Liver (tissue), 9 donors: Measurements from ENCODE around the gene OR6C1. TPM values are rescaled to one million over a fixed set of nuclear protein-coding genes. Genes with fewer than 3 reads are reported as not detected.
"Not testable (repeated sequence)": the region's sequence is repeated elsewhere in the genome, so short reads cannot be mapped to it uniquely, and the experiment has no call there.

ENCODE experiments used
- DNase-seq: peaks from one replicate; pipeline ENCODE4 v3.0.0-alpha.2; 2017; ENCODE audit warnings: low spot score
- H3K27ac ChIP-seq, 2 donors: one replicate each; pipeline ENCODE4 v1.7.0; 2013; ENCODE audit warnings: inconsistent platforms in 2 of 2, low read length in 2 of 2, control low read depth in 1 of 2, low read depth in 1 of 2, mild to moderate bottlenecking in 1 of 2
- H3K27me3 ChIP-seq, 4 donors: one replicate each; pipeline versions ENCODE4 v1.6.1 to v1.7.0; 2013; ENCODE audit warnings: low read length in 3 of 4, inconsistent platforms in 1 of 4, mild to moderate bottlenecking in 1 of 4, moderate library complexity in 1 of 4; ENCODE audit not compliant: control insufficient read depth in 4 of 4, insufficient read depth in 4 of 4
- H3K36me3 ChIP-seq, 4 donors: one replicate each; pipeline versions ENCODE4 v1.6.1 to v1.7.0; 2013; ENCODE audit warnings: low read length in 3 of 4, mild to moderate bottlenecking in 3 of 4, low read depth in 1 of 4, moderate library complexity in 1 of 4; ENCODE audit not compliant: control insufficient read depth in 4 of 4, insufficient read depth in 3 of 4
- H3K4me1 ChIP-seq, 4 donors: one replicate each; pipeline versions ENCODE4 v1.6.1 to v1.7.0; 2013; ENCODE audit warnings: low read length in 3 of 4, mild to moderate bottlenecking in 3 of 4, moderate library complexity in 1 of 4; ENCODE audit not compliant: control insufficient read depth in 4 of 4, insufficient read depth in 4 of 4
- H3K4me3 ChIP-seq, 3 donors: one replicate each; pipeline versions ENCODE4 v1.6.1 to v1.7.0; 2013; ENCODE audit warnings: low read length in 3 of 3, control low read depth in 1 of 3, low read depth in 1 of 3, mild to moderate bottlenecking in 1 of 3
- H3K9ac ChIP-seq, 2 donors: one replicate each; pipeline ENCODE4 v1.7.0; 2013; ENCODE audit warnings: low read length in 2 of 2, mild to moderate bottlenecking in 2 of 2, moderate library complexity in 2 of 2, control low read depth in 1 of 2, low read depth in 1 of 2
- H3K9me3 ChIP-seq, 4 donors: one replicate each; pipeline versions ENCODE4 v1.6.1 to v1.7.0; 2013; ENCODE audit warnings: low read length in 3 of 4; ENCODE audit not compliant: control insufficient read depth in 4 of 4
- EGR1 ChIP-seq, 2 donors: IDR thresholded peaks; 2 replicates each; pipeline ENCODE4 v1.6.1; 2016 to 2018; ENCODE audit warnings: antibody characterized with exemption in 2 of 2, low read depth in 2 of 2
- FOXA1 ChIP-seq: IDR thresholded peaks from 2 replicates; pipeline ENCODE4 v1.6.1; 2016; ENCODE audit warnings: antibody characterized with exemption
- FOXA2 ChIP-seq: IDR thresholded peaks from 2 replicates; pipeline ENCODE4 v1.6.1; 2016; ENCODE audit warnings: antibody characterized with exemption
- GABPA ChIP-seq, 2 donors: IDR thresholded peaks in 1 of 2; conservative IDR thresholded peaks in 1 of 2; 2 replicates each; pipeline ENCODE4 v1.6.1; 2016; ENCODE audit warnings: antibody characterized with exemption in 2 of 2, mild to moderate bottlenecking in 1 of 2, moderate library complexity in 1 of 2
- HNF4A ChIP-seq, 2 donors: conservative IDR thresholded peaks; 2 replicates each; pipeline ENCODE4 v1.6.1; 2016; ENCODE audit warnings: antibody characterized with exemption in 2 of 2, mild to moderate bottlenecking in 2 of 2
- HNF4G ChIP-seq: IDR thresholded peaks from 2 replicates; pipeline ENCODE4 v1.6.1; 2016; ENCODE audit warnings: antibody characterized with exemption
- JUND ChIP-seq, 2 donors: IDR thresholded peaks; 2 replicates each; pipeline ENCODE4 v1.6.1; 2016; ENCODE audit warnings: antibody characterized with exemption in 2 of 2
- NR2F2 ChIP-seq: IDR thresholded peaks from 2 replicates; pipeline ENCODE4 v1.6.1; 2016; ENCODE audit warnings: antibody characterized with exemption
- RAD21 ChIP-seq, 2 donors: IDR thresholded peaks; 2 replicates each; pipeline ENCODE4 v1.6.1; 2016; ENCODE audit warnings: antibody characterized with exemption in 2 of 2, mild to moderate bottlenecking in 2 of 2
- RXRA ChIP-seq, 2 donors: IDR thresholded peaks; 2 replicates each; pipeline ENCODE4 v1.6.1; 2017 to 2018; ENCODE audit warnings: antibody characterized with exemption in 2 of 2, mild to moderate bottlenecking in 1 of 2
- SP1 ChIP-seq: IDR thresholded peaks from 2 replicates; pipeline ENCODE4 v1.6.1; 2018; ENCODE audit warnings: antibody characterized with exemption, mild to moderate bottlenecking
- TAF1 ChIP-seq: conservative IDR thresholded peaks from 2 replicates; pipeline ENCODE4 v1.6.1; 2016; ENCODE audit warnings: antibody characterized with exemption, mild to moderate bottlenecking
- YY1 ChIP-seq: IDR thresholded peaks from 2 replicates; pipeline ENCODE4 v1.6.1; 2016; ENCODE audit warnings: antibody characterized with exemption, mild to moderate bottlenecking
- WGBS: extraction: QIAGEN DNeasy Blood & Tissue Kit; methylation state at CpG from one replicate; pipeline ENCODE4 v1.1.7; 2013; 5-methylcytosine and 5-hydroxymethylcytosine counted together
- polyA plus RNA-seq, 2 donors: library from polyadenylated mRNA; stranded (reverse) in 1 of 2; unstranded in 1 of 2; fragments of 200-250 nt in 1 of 2; fragments of >200 nt in 1 of 2; fragmentation: Nextera tagmentation in 1 of 2; extraction: Ambion mirVana in 1 of 2; gene quantifications; one replicate each; pipeline versions ENCODE4 v1.2.1 to v1.2.3, GENCODE V29; 2013 to 2015
- total RNA-seq, 2 donors: library from RNA; depleted of rRNA; stranded (reverse); fragments of >200 nt; gene quantifications; one replicate each; pipeline ENCODE4 v1.2.3, GENCODE V29; 2014
- TF ChIP-seq, protein P1 (sequence below): IDR thresholded peaks from 2 replicates; pipeline ENCODE4 v1.6.1; 2016; ENCODE audit warnings: antibody characterized with exemption, mild to moderate bottlenecking
- TF ChIP-seq, protein P2 (sequence below): fragments of 150-350 bp; IDR thresholded peaks from 2 replicates; pipeline ENCODE4 v1.5.1; 2017; ENCODE audit warnings: improper control_type of control experiment, low read depth, low read length; ENCODE audit not compliant: missing input control
- TF ChIP-seq, protein P3 (sequence below): IDR thresholded peaks from 2 replicates; pipeline ENCODE4 v1.6.1; 2016; ENCODE audit warnings: antibody characterized with exemption
- TF ChIP-seq, protein P4 (sequence below): IDR thresholded peaks from 2 replicates; pipeline ENCODE4 v1.6.1; 2016; ENCODE audit warnings: antibody characterized with exemption
- TF ChIP-seq, protein P5 (sequence below): IDR thresholded peaks from 2 replicates; pipeline ENCODE4 v1.6.1; 2016; ENCODE audit warnings: antibody characterized with exemption
- donor health status: healthy.
- donor health status: healthy.
- donor health status: healthy.
- donor health status: healthy.
- donor health status: healthy.

The OR6C1 gene
- total and polyA plus RNA-seq, 4 donors, result not detected

GRCh38 chr12:55296469-55296868 lies 17.7 kb upstream of the OR6C1 start, which contains the start of gene OR6C6:
OR6C6 (minus strand) TSS chr12:55296569; CDS start chr12:55295232, 1,337 bp downstream.
- Histone ChIP-seq H3K4me1 (no peaks in the 10 kb centered on the region), H3K36me3 (no peaks in the 10 kb centered on the region), H3K4me3 (no peak within 1 kb of the TSS), H3K9me3 (peaks cover 0 to 1% (median 0%) of the 10 kb centered on the region in 4 donors), H3K27me3 (peaks cover 0 to 2% (median under 1%) of the 10 kb centered on the region in 4 donors), H3K9ac (no peak within 1 kb of the TSS), H3K27ac (no peak within 1 kb of the TSS)
- no peak for DNase-seq
- no peak for TF ChIP-seq YY1
- 73% methylated on average over 2 of the region's 2 CpGs for WGBS

- Histone ChIP-seq H3K4me1 (no peaks in the 10 kb centered on the region), H3K27ac (no peak overlapping the region), H3K36me3 (no peaks in the 10 kb centered on the region), H3K4me3 (no peak overlapping the region), H3K27me3 (no peaks in the 10 kb centered on the region), H3K9ac (no peak overlapping the region), H3K9me3 (no peaks in the 10 kb centered on the region)
- 45% methylated on average over 4 of the region's 4 CpGs for WGBS
- no peak for DNase-seq
- TF ChIP-seq FOXA1 (no peak), SP1 (no peak), TAF1 (no peak)
Measured at GRCh38 chr12:55320201-55320600, 6.1 kb downstream of the OR6C1 start.

GRCh38 chr12:55325801-55326200 lies 11.7 kb downstream of the OR6C1 start:
- H3K27ac ChIP-seq, H3K4me1 ChIP-seq, H3K27me3 ChIP-seq, H3K4me3 ChIP-seq, H3K9me3 ChIP-seq, H3K36me3 ChIP-seq, DNase-seq, H3K9ac ChIP-seq: not testable (repeated sequence)
- 92% methylated on average over 6 of the region's 6 CpGs for WGBS

DNA sequence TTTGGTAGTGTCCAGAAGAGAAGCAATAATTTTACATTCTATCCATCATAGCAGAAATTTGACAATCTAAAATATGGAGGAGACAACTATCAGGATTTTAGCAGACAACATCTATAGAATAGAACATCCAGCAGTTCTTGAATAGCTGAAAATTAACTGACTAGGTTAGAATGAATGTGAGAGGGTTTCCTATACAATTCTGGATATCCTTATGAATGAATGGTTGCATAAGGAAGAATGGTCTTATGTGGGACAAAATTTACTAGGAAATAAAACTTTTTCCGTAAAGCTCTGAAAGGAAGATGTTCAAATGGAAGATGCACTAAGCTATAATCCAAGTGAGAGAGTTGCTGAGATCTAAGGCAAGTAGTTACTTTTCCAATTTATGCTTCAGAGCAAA lies 16.3 kb downstream of the OR6C1 start, which contains the start of gene OR6C3:
OR6C3 (plus strand) TSS at position 301 of the 400 bp plus-strand sequence. CDS start 955 bp downstream, outside the sequence.
- Histone ChIP-seq H3K9me3 (no peaks in the 10 kb centered on the region), H3K36me3 (no peaks in the 10 kb centered on the region), H3K9ac (no peak within 1 kb of the TSS), H3K4me3 (no peak within 1 kb of the TSS), H3K27me3 (peaks cover 0 to 4% (median 0%) of the 10 kb centered on the region in 4 donors), H3K27ac (no peak within 1 kb of the TSS), H3K4me1 (no peaks in the 10 kb centered on the region)
- TF ChIP-seq, protein P1, sequence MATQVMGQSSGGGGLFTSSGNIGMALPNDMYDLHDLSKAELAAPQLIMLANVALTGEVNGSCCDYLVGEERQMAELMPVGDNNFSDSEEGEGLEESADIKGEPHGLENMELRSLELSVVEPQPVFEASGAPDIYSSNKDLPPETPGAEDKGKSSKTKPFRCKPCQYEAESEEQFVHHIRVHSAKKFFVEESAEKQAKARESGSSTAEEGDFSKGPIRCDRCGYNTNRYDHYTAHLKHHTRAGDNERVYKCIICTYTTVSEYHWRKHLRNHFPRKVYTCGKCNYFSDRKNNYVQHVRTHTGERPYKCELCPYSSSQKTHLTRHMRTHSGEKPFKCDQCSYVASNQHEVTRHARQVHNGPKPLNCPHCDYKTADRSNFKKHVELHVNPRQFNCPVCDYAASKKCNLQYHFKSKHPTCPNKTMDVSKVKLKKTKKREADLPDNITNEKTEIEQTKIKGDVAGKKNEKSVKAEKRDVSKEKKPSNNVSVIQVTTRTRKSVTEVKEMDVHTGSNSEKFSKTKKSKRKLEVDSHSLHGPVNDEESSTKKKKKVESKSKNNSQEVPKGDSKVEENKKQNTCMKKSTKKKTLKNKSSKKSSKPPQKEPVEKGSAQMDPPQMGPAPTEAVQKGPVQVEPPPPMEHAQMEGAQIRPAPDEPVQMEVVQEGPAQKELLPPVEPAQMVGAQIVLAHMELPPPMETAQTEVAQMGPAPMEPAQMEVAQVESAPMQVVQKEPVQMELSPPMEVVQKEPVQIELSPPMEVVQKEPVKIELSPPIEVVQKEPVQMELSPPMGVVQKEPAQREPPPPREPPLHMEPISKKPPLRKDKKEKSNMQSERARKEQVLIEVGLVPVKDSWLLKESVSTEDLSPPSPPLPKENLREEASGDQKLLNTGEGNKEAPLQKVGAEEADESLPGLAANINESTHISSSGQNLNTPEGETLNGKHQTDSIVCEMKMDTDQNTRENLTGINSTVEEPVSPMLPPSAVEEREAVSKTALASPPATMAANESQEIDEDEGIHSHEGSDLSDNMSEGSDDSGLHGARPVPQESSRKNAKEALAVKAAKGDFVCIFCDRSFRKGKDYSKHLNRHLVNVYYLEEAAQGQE, result no peak
- TF ChIP-seq, protein P2, sequence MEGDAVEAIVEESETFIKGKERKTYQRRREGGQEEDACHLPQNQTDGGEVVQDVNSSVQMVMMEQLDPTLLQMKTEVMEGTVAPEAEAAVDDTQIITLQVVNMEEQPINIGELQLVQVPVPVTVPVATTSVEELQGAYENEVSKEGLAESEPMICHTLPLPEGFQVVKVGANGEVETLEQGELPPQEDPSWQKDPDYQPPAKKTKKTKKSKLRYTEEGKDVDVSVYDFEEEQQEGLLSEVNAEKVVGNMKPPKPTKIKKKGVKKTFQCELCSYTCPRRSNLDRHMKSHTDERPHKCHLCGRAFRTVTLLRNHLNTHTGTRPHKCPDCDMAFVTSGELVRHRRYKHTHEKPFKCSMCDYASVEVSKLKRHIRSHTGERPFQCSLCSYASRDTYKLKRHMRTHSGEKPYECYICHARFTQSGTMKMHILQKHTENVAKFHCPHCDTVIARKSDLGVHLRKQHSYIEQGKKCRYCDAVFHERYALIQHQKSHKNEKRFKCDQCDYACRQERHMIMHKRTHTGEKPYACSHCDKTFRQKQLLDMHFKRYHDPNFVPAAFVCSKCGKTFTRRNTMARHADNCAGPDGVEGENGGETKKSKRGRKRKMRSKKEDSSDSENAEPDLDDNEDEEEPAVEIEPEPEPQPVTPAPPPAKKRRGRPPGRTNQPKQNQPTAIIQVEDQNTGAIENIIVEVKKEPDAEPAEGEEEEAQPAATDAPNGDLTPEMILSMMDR, result no peak
- no peak for TF ChIP-seq RAD21 (IDR thresholded peaks at IDR 0.05)
- TF ChIP-seq, protein P3, sequence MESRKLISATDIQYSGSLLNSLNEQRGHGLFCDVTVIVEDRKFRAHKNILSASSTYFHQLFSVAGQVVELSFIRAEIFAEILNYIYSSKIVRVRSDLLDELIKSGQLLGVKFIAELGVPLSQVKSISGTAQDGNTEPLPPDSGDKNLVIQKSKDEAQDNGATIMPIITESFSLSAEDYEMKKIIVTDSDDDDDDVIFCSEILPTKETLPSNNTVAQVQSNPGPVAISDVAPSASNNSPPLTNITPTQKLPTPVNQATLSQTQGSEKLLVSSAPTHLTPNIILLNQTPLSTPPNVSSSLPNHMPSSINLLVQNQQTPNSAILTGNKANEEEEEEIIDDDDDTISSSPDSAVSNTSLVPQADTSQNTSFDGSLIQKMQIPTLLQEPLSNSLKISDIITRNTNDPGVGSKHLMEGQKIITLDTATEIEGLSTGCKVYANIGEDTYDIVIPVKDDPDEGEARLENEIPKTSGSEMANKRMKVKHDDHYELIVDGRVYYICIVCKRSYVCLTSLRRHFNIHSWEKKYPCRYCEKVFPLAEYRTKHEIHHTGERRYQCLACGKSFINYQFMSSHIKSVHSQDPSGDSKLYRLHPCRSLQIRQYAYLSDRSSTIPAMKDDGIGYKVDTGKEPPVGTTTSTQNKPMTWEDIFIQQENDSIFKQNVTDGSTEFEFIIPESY, result no peak
- no peak for TF ChIP-seq HNF4A (conservative IDR thresholded peaks at IDR 0.05)
- no peak for TF ChIP-seq SP1
- TF ChIP-seq HNF4G, result no peak
- TF ChIP-seq RXRA (IDR thresholded peaks at IDR 0.05), result no peak
- no peak for TF ChIP-seq TAF1
- no peak for TF ChIP-seq EGR1 (IDR thresholded peaks at IDR 0.05; ENCODE audit: low read depth in 2 of 2)
- TF ChIP-seq NR2F2, result no peak
- TF ChIP-seq, protein P4, sequence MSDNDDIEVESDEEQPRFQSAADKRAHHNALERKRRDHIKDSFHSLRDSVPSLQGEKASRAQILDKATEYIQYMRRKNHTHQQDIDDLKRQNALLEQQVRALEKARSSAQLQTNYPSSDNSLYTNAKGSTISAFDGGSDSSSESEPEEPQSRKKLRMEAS, result no peak
- TF ChIP-seq JUND (IDR thresholded peaks at IDR 0.05), result no peak
- no peak for TF ChIP-seq GABPA (IDR thresholded peaks at IDR 0.05 in 1 of 2, conservative IDR thresholded peaks at IDR 0.05 in 1 of 2)
- TF ChIP-seq, protein P5, sequence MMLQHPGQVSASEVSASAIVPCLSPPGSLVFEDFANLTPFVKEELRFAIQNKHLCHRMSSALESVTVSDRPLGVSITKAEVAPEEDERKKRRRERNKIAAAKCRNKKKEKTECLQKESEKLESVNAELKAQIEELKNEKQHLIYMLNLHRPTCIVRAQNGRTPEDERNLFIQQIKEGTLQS, result no peak
- no peak for TF ChIP-seq YY1
- no peak for TF ChIP-seq FOXA2
- TF ChIP-seq FOXA1, result no peak
- WGBS, result 94% methylated on average over 1 of the region's 1 CpG
- no peak for DNase-seq
